HepG2 (cell line): ENCODE data around the gene BCAS3. TPM values are rescaled to one million over a fixed set of nuclear protein-coding genes. Genes with fewer than 3 reads are reported as not detected.

Experiments used
- BCL6 ChIP-seq: IDR thresholded peaks from 2 replicates; pipeline ENCODE4 v1.6.1; 2016; ENCODE audit warnings: missing genetic modification reagents, missing compliant biosample characterization
- BRF2 ChIP-seq: sonication (generic); formaldehyde crosslinking; IDR thresholded peaks from 2 replicates; pipeline ENCODE4 v1.8.1; 2022; ENCODE audit warnings: mild to moderate bottlenecking, missing genetic modification reagents
- DPF2 ChIP-seq: sonication (generic); formaldehyde crosslinking; IDR thresholded peaks from 2 replicates; pipeline ENCODE4 v1.4.0; 2020; ENCODE audit warnings: mild to moderate bottlenecking, low read depth, missing genetic modification reagents, borderline replicate concordance
- EHMT2 ChIP-seq: fragments of 200-600 bp; sonication (generic); IDR thresholded peaks from 2 replicates; pipeline ENCODE4 v1.7.0; 2017; ENCODE audit warnings: antibody characterized with exemption, low read depth, low read length, borderline replicate concordance
- NONO ChIP-seq, 2 experiments: fragments of 450-650 bp in 1 of 2; sonication (generic) in 1 of 2; formaldehyde crosslinking in 1 of 2; IDR thresholded peaks in 1 of 2; conservative IDR thresholded peaks in 1 of 2; 2 replicates each; pipeline versions ENCODE4 v1.6.1 to v1.8.0; 2017 to 2022; ENCODE audit warnings: mild to moderate bottlenecking in 1 of 2, missing genetic modification reagents in 1 of 2, moderate library complexity in 1 of 2
- RXRA ChIP-seq: sonication (generic); formaldehyde crosslinking; IDR thresholded peaks from 2 replicates; pipeline ENCODE4 v1.5.1; 2020; ENCODE audit warnings: missing genetic modification reagents
- SALL2 ChIP-seq: sonication (generic); formaldehyde crosslinking; IDR thresholded peaks from 2 replicates; pipeline ENCODE4 v1.8.1; 2023; ENCODE audit warnings: mild to moderate bottlenecking, missing genetic modification reagents, inconsistent platforms
- ZFP36L2 ChIP-seq: sonication (generic); formaldehyde crosslinking; IDR thresholded peaks from 2 replicates; pipeline ENCODE4 v1.4.0; 2020; ENCODE audit warnings: missing genetic modification reagents
- ZFP90 ChIP-seq: sonication (generic); formaldehyde crosslinking; IDR thresholded peaks from 2 replicates; pipeline ENCODE4 v1.8.0; 2022; ENCODE audit warnings: missing genetic modification reagents, mild to moderate bottlenecking, inconsistent platforms, borderline replicate concordance
- ZNF234 ChIP-seq: sonication (generic); formaldehyde crosslinking; conservative IDR thresholded peaks from 2 replicates; pipeline ENCODE4 v1.5.1; 2020; ENCODE audit warnings: mild to moderate bottlenecking, missing genetic modification reagents
- ZSCAN29 ChIP-seq: sonication (generic); formaldehyde crosslinking; conservative IDR thresholded peaks from 2 replicates; pipeline ENCODE4 v1.4.0; 2020; ENCODE audit warnings: mild to moderate bottlenecking, missing genetic modification reagents
- polyA plus RNA-seq, 8 experiments: library from polyadenylated mRNA; depleted of rRNA in 3 of 8; stranded (reverse) in 7 of 8; unstranded in 1 of 8; fragments of >200 nt; fragmentation: Illumina TruSeq in 4 of 8; extraction: Trizol in 4 of 8; gene quantifications; 2 replicates each; pipeline versions ENCODE4 v1.2.1 to v1.2.3, GENCODE V29; 2011 to 2016; ENCODE audit warnings: low read depth in 4 of 8, missing spikeins in 1 of 8, mixed read lengths in 1 of 8; ENCODE audit not compliant: insufficient read depth in 1 of 8
- total RNA-seq, 5 experiments: library from RNA; depleted of rRNA; stranded (reverse); fragments of >200 nt; fragmentation: Illumina TruSeq; extraction: Trizol; gene quantifications; 2 replicates each; pipeline ENCODE4 v1.2.3, GENCODE V29; 2016; ENCODE audit warnings: low read depth in 1 of 5
- TF ChIP-seq, protein P1 (sequence below): sonication (generic); formaldehyde crosslinking; IDR thresholded peaks from 2 replicates; pipeline ENCODE4 v1.4.0; 2020; ENCODE audit warnings: missing genetic modification reagents, low read depth, mild to moderate bottlenecking, borderline replicate concordance
- TF ChIP-seq, protein P2 (sequence below): sonication (generic); formaldehyde crosslinking; conservative IDR thresholded peaks from 2 replicates; pipeline ENCODE4 v1.8.1; 2023; ENCODE audit warnings: missing genetic modification reagents
- TF ChIP-seq, protein P3 (sequence below): sonication (generic); formaldehyde crosslinking; IDR thresholded peaks from 2 replicates; pipeline ENCODE4 v1.4.0; 2020; ENCODE audit warnings: missing genetic modification reagents
- TF ChIP-seq, protein P4 (sequence below): sonication (generic); formaldehyde crosslinking; IDR thresholded peaks from 2 replicates; pipeline ENCODE4 v1.5.1; 2020; ENCODE audit warnings: mild to moderate bottlenecking, missing genetic modification reagents, moderate library complexity
- TF ChIP-seq, protein P5 (sequence below): IDR thresholded peaks from 2 replicates; pipeline ENCODE4 v1.6.1; 2012; ENCODE audit warnings: inconsistent platforms

BCAS3 gene
- total and polyA plus RNA-seq, 2 of the 13 experiments (the other 11 are each of a cell fraction or from before 2014, with no cell fraction given): 10.7 to 11.2 TPM

DNA sequence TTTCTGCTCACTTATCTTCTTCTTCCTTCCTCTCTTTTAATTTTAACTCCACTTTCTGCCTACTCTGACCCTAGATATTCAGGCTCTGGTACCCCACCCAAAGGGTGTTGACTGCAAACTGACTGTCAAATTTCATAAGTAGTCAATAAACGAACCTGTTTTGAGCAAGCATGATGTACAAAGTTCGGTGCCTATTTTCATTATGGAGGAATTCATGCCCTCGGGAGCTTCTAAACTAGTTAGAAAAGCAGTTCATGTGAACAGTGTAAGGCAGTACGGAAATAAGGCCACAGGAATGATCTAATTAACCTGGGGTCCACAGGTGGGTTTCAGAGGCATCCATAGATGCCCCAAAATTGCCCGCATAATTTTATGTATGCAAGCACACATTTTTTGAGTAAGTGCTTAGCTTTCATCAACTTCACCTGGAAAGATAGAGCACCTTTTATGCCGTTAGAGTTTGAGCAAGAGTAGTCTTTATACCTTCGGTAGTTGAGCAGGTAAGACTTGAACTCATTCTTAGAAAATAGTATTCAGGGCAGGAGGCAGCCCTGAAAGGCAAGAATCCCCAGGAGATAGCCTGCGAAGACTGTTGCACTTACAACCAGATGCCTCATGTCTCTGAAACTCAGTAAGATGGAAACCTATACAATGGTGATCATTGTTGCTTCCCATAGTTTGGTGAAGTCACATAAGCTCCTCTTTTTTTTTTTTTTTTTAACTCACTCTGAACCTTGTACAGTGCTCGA, 685.4 kb downstream of the BCAS3 start (continued):
- TF ChIP-seq, protein P1, sequence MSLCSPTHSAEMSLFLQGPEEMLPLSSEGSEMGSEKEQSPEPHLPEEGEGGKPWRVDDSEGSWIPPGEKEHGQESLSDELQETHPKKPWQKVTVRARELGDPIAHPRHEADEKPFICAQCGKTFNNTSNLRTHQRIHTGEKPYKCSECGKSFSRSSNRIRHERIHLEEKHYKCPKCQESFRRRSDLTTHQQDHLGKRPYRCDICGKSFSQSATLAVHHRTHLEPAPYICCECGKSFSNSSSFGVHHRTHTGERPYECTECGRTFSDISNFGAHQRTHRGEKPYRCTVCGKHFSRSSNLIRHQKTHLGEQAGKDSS (CRISPR knock-in tag): peak; percentile 69; the same call in 1 of the 2 replicates
- TF ChIP-seq, protein P2, sequence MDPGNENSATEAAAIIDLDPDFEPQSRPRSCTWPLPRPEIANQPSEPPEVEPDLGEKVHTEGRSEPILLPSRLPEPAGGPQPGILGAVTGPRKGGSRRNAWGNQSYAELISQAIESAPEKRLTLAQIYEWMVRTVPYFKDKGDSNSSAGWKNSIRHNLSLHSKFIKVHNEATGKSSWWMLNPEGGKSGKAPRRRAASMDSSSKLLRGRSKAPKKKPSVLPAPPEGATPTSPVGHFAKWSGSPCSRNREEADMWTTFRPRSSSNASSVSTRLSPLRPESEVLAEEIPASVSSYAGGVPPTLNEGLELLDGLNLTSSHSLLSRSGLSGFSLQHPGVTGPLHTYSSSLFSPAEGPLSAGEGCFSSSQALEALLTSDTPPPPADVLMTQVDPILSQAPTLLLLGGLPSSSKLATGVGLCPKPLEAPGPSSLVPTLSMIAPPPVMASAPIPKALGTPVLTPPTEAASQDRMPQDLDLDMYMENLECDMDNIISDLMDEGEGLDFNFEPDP (CRISPR knock-in tag): 0 out of 2 replicates have a peak, but pooled peaks have one; percentile 10
- TF ChIP-seq, protein P3, sequence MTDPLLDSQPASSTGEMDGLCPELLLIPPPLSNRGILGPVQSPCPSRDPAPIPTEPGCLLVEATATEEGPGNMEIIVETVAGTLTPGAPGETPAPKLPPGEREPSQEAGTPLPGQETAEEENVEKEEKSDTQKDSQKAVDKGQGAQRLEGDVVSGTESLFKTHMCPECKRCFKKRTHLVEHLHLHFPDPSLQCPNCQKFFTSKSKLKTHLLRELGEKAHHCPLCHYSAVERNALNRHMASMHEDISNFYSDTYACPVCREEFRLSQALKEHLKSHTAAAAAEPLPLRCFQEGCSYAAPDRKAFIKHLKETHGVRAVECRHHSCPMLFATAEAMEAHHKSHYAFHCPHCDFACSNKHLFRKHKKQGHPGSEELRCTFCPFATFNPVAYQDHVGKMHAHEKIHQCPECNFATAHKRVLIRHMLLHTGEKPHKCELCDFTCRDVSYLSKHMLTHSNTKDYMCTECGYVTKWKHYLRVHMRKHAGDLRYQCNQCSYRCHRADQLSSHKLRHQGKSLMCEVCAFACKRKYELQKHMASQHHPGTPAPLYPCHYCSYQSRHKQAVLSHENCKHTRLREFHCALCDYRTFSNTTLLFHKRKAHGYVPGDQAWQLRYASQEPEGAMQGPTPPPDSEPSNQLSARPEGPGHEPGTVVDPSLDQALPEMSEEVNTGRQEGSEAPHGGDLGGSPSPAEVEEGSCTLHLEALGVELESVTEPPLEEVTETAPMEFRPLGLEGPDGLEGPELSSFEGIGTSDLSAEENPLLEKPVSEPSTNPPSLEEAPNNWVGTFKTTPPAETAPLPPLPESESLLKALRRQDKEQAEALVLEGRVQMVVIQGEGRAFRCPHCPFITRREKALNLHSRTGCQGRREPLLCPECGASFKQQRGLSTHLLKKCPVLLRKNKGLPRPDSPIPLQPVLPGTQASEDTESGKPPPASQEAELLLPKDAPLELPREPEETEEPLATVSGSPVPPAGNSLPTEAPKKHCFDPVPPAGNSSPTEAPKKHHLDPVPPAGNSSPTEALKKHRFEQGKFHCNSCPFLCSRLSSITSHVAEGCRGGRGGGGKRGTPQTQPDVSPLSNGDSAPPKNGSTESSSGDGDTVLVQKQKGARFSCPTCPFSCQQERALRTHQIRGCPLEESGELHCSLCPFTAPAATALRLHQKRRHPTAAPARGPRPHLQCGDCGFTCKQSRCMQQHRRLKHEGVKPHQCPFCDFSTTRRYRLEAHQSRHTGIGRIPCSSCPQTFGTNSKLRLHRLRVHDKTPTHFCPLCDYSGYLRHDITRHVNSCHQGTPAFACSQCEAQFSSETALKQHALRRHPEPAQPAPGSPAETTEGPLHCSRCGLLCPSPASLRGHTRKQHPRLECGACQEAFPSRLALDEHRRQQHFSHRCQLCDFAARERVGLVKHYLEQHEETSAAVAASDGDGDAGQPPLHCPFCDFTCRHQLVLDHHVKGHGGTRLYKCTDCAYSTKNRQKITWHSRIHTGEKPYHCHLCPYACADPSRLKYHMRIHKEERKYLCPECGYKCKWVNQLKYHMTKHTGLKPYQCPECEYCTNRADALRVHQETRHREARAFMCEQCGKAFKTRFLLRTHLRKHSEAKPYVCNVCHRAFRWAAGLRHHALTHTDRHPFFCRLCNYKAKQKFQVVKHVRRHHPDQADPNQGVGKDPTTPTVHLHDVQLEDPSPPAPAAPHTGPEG (CRISPR knock-in tag): peak; percentile 27; the same call in 1 of the 2 replicates
- peak; percentile 15; the same call in 1 of the 2 replicates for TF ChIP-seq SALL2 (CRISPR knock-in tag)
- TF ChIP-seq BCL6 (CRISPR knock-in tag): 0 out of 2 replicates have a peak, but pooled peaks have one; percentile 14
- TF ChIP-seq ZSCAN29 (CRISPR knock-in tag): peak; percentile 66; the same call in 1 of the 2 replicates
- no peak for TF ChIP-seq NONO (IDR thresholded peaks at IDR 0.05)
- TF ChIP-seq NONO (CRISPR knock-in tag; conservative IDR thresholded peaks at IDR 0.05): peak; percentile 3; the same call in 1 of the 2 replicates
- TF ChIP-seq, protein P4, sequence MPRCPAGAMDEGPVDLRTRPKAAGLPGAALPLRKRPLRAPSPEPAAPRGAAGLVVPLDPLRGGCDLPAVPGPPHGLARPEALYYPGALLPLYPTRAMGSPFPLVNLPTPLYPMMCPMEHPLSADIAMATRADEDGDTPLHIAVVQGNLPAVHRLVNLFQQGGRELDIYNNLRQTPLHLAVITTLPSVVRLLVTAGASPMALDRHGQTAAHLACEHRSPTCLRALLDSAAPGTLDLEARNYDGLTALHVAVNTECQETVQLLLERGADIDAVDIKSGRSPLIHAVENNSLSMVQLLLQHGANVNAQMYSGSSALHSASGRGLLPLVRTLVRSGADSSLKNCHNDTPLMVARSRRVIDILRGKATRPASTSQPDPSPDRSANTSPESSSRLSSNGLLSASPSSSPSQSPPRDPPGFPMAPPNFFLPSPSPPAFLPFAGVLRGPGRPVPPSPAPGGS (CRISPR knock-in tag): no peak
- 0 out of 2 replicates have a peak, but pooled peaks have one; percentile 37 for TF ChIP-seq ZNF234
- TF ChIP-seq ZFP36L2: no peak
- TF ChIP-seq, protein P5, sequence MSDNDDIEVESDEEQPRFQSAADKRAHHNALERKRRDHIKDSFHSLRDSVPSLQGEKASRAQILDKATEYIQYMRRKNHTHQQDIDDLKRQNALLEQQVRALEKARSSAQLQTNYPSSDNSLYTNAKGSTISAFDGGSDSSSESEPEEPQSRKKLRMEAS: no peak; the same call in 1 of the 2 replicates
- TF ChIP-seq RXRA (CRISPR knock-in tag): no peak
- TF ChIP-seq ZFP90: 0 out of 2 replicates have a peak, but pooled peaks have one; percentile 10
- TF ChIP-seq BRF2 (CRISPR knock-in tag): 0 out of 2 replicates have a peak, but pooled peaks have one; percentile 19
- TF ChIP-seq DPF2 (CRISPR knock-in tag): 0 out of 2 replicates have a peak, but pooled peaks have one; percentile 33
- TF ChIP-seq EHMT2: 0 out of 2 replicates have a peak, but pooled peaks have one; percentile 45
